ENCODE measurements around the gene TRAPPC3.

DNA sequence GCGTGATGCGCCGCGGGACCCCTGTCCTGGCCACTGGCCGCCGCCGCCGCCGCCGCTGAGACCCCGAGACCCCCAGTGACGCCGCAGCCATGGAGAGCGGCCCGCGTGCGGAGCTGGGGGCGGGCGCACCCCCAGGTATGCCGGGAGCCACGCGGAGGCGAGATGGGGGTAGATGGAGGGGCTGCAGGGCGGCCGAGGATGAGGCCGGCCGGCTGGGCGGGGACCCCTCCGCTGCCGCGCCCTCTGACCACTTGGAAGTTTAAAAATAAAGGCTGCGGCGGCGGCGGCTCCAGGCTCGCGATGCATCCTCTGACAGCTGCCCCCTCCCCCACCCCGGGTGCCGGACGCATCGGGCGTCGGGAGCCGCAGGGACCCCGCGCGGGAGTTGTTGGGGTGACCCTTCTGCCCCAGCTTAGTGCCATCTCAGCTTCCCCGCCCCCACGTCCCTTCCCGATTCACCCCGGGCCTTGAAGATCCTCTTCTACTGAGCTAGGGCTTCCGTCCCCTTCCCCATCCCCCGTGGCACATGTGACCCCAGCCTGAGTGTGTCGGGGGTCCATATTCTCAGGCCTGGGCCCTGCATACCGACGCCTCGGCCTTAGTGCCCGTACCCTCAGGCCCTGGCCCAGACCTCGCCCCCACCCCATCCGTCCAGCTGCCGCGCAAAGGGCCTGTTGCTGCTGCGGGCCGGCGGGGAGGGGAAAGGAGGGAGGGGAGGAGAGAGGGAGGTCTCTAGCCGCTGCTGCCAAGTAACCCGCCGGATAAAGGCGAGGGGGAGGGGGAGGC, 7.2 kb upstream of the TRAPPC3 start:
- no peak for TF ChIP-seq EZH2phosphoT487 (IDR thresholded peaks at IDR 0.05; ENCODE audit: borderline replicate concordance, low read depth, low read length)
- TF ChIP-seq, protein P1, sequence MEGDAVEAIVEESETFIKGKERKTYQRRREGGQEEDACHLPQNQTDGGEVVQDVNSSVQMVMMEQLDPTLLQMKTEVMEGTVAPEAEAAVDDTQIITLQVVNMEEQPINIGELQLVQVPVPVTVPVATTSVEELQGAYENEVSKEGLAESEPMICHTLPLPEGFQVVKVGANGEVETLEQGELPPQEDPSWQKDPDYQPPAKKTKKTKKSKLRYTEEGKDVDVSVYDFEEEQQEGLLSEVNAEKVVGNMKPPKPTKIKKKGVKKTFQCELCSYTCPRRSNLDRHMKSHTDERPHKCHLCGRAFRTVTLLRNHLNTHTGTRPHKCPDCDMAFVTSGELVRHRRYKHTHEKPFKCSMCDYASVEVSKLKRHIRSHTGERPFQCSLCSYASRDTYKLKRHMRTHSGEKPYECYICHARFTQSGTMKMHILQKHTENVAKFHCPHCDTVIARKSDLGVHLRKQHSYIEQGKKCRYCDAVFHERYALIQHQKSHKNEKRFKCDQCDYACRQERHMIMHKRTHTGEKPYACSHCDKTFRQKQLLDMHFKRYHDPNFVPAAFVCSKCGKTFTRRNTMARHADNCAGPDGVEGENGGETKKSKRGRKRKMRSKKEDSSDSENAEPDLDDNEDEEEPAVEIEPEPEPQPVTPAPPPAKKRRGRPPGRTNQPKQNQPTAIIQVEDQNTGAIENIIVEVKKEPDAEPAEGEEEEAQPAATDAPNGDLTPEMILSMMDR (conservative IDR thresholded peaks at IDR 0.05; ENCODE audit: low read length) = no peak
